ENCODE data around the gene RHPN2. TPM values are rescaled to one million over a fixed set of nuclear protein-coding genes. Genes with fewer than 3 reads are reported as not detected.

Gene RHPN2
- total and polyA plus RNA-seq, 2 of the 13 experiments (the other 11 are each of a cell fraction or from before 2014, with no cell fraction given) = 20.3 to 48.0 TPM

- TF ChIP-seq ZBTB38 (CRISPR knock-in tag; IDR thresholded peaks at IDR 0.05) (no peak), KDM1A (CRISPR knock-in tag; IDR thresholded peaks at IDR 0.05) (no peak), FOXP4 (CRISPR knock-in tag; IDR thresholded peaks at IDR 0.05) (no peak), HMGXB3 (CRISPR knock-in tag; IDR thresholded peaks at IDR 0.05; ENCODE audit: borderline replicate concordance) (no peak), SP5 (CRISPR knock-in tag; IDR thresholded peaks at IDR 0.05; ENCODE audit: borderline replicate concordance, low read depth) (no peak)
- H3K4me1 ChIP-seq (ENCODE audit: insufficient read depth, low read length) = peaks cover 38% of the 10 kb centered on the region
- intact Hi-C loops (cut with micrococcal nuclease; ENCODE audit: unreplicated experiment) (no loop called here), in situ Hi-C loops (cut with HindIII; ENCODE audit: extremely low pct_ligation_motif_present, low pct_unique_long_range_greater_than_20kb) (no loop called here)
- H3K36me3 ChIP-seq (replicated peaks in 1 of 2; ENCODE audit: control insufficient read depth in 1 of 2, insufficient read depth in 2 of 2, low read length in 2 of 2) = peaks cover 7 to 18% of the 10 kb centered on the region in 2 experiments; a peak in 3 of 5 replicates
- H2AFZ ChIP-seq (ENCODE audit: low read length) = no peak overlapping the region
- ATAC-seq (no peak), FAIRE-seq (no peak), DNase-seq (ENCODE audit: low spot score) (no peak)
- H3K27ac ChIP-seq (ENCODE audit: extremely low read length, insufficient read depth, low read length) = no peak overlapping the region
- H3K9ac ChIP-seq (ENCODE audit: insufficient read depth, low read depth, low read length) = no peak overlapping the region
- ChIA-PET CTCF (ENCODE audit: low intra/inter-chr PET ratio, low total read pairs) (no interaction called here), POLR2A (no interaction called here)
- no peak overlapping the region for H3K4me3 ChIP-seq (replicated peaks in 1 of 3; ENCODE audit: insufficient read depth in 1 of 3, low read depth in 2 of 3, low read length in 3 of 3)
- H3K9me3 ChIP-seq (ENCODE audit: low read length) = no peaks in the 10 kb centered on the region
- H4K20me1 ChIP-seq (ENCODE audit: insufficient read depth, low read length) = no peaks in the 10 kb centered on the region
- H3K27me3 ChIP-seq (ENCODE audit: control insufficient read depth in 1 of 2, insufficient read depth in 2 of 2, low read length in 2 of 2) = no peaks in the 10 kb centered on the region
- no TSS peak for BruUV-seq (replicated peaks)
- H3K79me2 ChIP-seq (ENCODE audit: insufficient read depth, low read length) = peaks cover 72% of the 10 kb centered on the region
- H3K4me2 ChIP-seq (ENCODE audit: low read depth, low read length) = no peak overlapping the region
- 93% methylated on average over 10 of the region's 10 CpGs for WGBS (ENCODE audit: low lambda C conversion rate)
These were observed 29.2 kb downstream of the RHPN2 start for GRCh38 chr19:33035461-33035860.

Data from HepG2 (cell line).